NT2/D1 (cell line): ENCODE results near the gene LGALS1.

Source experiments
- SUZ12 ChIP-seq: IDR thresholded peaks from 2 replicates; pipeline ENCODE4 v1.6.1; 2011; ENCODE audit not compliant: insufficient read length, insufficient read depth; ENCODE audit errors: extremely low read depth
- YY1 ChIP-seq: IDR thresholded peaks from 2 replicates; pipeline ENCODE4 v1.6.1; 2011; ENCODE audit not compliant: insufficient read length, insufficient read depth
- ZNF274 ChIP-seq: IDR thresholded peaks from 2 replicates; pipeline ENCODE4 v1.6.1; 2011; ENCODE audit warnings: mild to moderate bottlenecking, low read depth, low read length

- TF ChIP-seq ZNF274 (no peak), YY1 (no peak), SUZ12 (no peak)
Observed at GRCh38 chr22:37635157-37635556, 40.3 kb upstream of the LGALS1 start.
